Erythroblast (primary cell): ENCODE results near the gene LRP1.

Experiments used
- DNase-seq, 2 experiments: peaks; one replicate each; lab custom pipeline; 2025; lab: John Stamatoyannopoulos, UW
- GATA1 ChIP-seq: IDR thresholded peaks from 2 replicates; pipeline ENCODE4 v1.6.1; 2011; ENCODE audit warnings: low read depth, mild to moderate bottlenecking, control low read depth, low read length, moderate library complexity
- POLR2A ChIP-seq: IDR thresholded peaks from 2 replicates; pipeline ENCODE4 v1.6.1; 2011; ENCODE audit warnings: mild to moderate bottlenecking, low read length

LRP1 gene

GRCh38 chr12:57250541-57250940 is 122.3 kb downstream of the LRP1 start:
- no peak for TF ChIP-seq POLR2A
- TF ChIP-seq GATA1: no peak
- no peak for DNase-seq

- TF ChIP-seq POLR2A (no peak), GATA1 (no peak)
- no peak for DNase-seq
Measured at GRCh38 chr12:57250956-57251355, 122.7 kb downstream of the LRP1 start, which contains the start of gene STAC3. Gene STAC3 (minus strand): TSS chr12:57251187. CDS start chr12:57249636, 1,551 bp downstream.

GRCh38 chr12:57254506-57255280 is 126.4 kb downstream of the LRP1 start:
- TF ChIP-seq POLR2A (no peak), GATA1 (no peak)
- no peak for DNase-seq

GRCh38 chr12:57255916-57256315 is 127.6 kb downstream of the LRP1 start:
- TF ChIP-seq GATA1 (no peak), POLR2A (no peak)
- no peak for DNase-seq

GRCh38 chr12:57258977-57259970 is 131.0 kb downstream of the LRP1 start:
- TF ChIP-seq GATA1: no peak
- TF ChIP-seq POLR2A: no peak
- DNase-seq: peak; percentile 55 to 73

- DNase-seq: no peak
- TF ChIP-seq POLR2A: no peak
- no peak for TF ChIP-seq GATA1
Measured at GRCh38 chr12:57260366-57260765, 132.1 kb downstream of the LRP1 start.

GRCh38 chr12:57261428-57261865 is 133.2 kb downstream of the LRP1 start:
- TF ChIP-seq POLR2A (no peak), GATA1 (no peak)
- DNase-seq: no peak

- TF ChIP-seq GATA1: no peak
- no peak for TF ChIP-seq POLR2A
- DNase-seq: peak in 1 of 2 experiments; percentile 50
Measured at GRCh38 chr12:57262126-57262822, 134.0 kb downstream of the LRP1 start.
